ENCODE data around the gene ACTN1.
A peak's percentile ranks its signal among the peaks of the same experiment; 100 is the strongest.

The ACTN1 gene

DNA sequence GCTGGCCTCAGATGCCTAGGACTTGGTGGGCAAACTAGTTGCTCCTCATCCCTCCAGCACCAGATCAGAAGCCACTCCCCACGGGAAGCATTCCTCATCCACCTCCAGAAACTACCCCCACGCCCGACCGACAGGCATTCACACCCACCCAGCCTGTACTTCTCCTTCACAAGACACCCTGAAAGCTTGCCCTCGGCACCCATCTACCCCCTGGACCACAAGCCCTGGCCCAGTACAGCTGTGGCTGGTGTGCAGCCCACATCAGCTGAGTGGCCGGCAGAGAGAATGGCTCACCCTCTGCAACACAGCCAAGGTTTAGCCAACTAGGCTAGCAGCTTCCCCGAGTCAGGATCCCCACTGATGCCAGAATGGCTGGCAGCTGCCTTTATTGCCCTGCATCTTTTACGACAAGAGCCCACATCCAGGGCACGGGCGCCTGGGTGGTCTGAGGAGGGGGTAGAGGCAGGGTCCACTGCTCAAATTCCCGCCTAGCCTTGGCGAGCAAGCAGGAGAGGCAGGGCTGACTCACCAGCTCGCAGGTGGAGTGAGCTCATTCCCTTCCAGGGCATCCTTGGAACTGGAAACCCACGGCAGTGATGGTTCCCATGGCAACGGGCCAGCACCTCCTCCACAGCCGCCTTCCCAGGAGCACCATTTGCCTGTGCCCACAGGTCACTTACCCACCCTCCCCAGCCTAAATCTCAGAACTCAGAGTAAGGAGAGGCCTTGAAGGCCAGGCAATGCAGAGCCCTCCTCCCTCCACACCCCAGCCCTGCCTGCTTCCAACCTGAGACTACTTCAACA lies 17.1 kb downstream of the ACTN1 start:
- TF ChIP-seq, protein P1, sequence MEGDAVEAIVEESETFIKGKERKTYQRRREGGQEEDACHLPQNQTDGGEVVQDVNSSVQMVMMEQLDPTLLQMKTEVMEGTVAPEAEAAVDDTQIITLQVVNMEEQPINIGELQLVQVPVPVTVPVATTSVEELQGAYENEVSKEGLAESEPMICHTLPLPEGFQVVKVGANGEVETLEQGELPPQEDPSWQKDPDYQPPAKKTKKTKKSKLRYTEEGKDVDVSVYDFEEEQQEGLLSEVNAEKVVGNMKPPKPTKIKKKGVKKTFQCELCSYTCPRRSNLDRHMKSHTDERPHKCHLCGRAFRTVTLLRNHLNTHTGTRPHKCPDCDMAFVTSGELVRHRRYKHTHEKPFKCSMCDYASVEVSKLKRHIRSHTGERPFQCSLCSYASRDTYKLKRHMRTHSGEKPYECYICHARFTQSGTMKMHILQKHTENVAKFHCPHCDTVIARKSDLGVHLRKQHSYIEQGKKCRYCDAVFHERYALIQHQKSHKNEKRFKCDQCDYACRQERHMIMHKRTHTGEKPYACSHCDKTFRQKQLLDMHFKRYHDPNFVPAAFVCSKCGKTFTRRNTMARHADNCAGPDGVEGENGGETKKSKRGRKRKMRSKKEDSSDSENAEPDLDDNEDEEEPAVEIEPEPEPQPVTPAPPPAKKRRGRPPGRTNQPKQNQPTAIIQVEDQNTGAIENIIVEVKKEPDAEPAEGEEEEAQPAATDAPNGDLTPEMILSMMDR (IDR thresholded peaks at IDR 0.05), result no peak
- Histone ChIP-seq H3K27ac (peak overlapping the region; percentile 97), H3K36me3 (peaks cover 26% of the 10 kb centered on the region), H3K4me3 (ENCODE audit: low read depth in 1 of 2, low read length in 1 of 2) (no peak overlapping the region), H3K27me3 (no peaks in the 10 kb centered on the region), H3K4me1 (ENCODE audit: control insufficient read depth in 1 of 2, insufficient read depth in 1 of 2, low read depth in 1 of 2, low read length in 1 of 2) (peaks cover 71 to 97% of the 10 kb centered on the region in 2 experiments), H3K9me3 (no peaks in the 10 kb centered on the region)

DNA sequence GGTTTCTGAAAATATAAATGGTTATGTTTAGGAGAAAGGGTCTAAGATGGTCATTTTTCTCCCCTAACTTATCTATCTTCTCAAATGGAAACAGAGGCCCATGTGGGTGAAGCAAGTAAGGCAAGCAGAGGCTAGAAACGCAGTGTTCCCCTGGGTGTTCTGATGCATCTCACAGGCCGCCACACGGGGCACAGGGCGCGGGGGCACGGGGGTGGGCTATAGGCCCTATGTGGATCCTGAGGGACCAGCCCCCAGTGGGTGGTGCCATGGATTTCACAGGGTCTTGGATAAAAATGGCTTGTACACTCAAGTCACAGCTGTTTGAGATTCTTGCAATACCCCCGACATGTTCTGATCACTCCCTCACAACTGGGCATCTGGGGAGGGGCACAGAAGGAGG lies 17.7 kb downstream of the ACTN1 start:
- H3K4me1 ChIP-seq (ENCODE audit: control insufficient read depth in 1 of 2, insufficient read depth in 1 of 2, low read depth in 1 of 2, low read length in 1 of 2), result peaks cover 71 to 97% of the 10 kb centered on the region in 2 experiments
- no peaks in the 10 kb centered on the region for H3K9me3 ChIP-seq
- no peak overlapping the region for H3K4me3 ChIP-seq (ENCODE audit: low read depth in 1 of 2, low read length in 1 of 2)
- TF ChIP-seq, protein P1 (IDR thresholded peaks at IDR 0.05), result no peak
- H3K27ac ChIP-seq, result peak overlapping the region; percentile 97
- H3K27me3 ChIP-seq, result no peaks in the 10 kb centered on the region
- peaks cover 24% of the 10 kb centered on the region for H3K36me3 ChIP-seq

DNA sequence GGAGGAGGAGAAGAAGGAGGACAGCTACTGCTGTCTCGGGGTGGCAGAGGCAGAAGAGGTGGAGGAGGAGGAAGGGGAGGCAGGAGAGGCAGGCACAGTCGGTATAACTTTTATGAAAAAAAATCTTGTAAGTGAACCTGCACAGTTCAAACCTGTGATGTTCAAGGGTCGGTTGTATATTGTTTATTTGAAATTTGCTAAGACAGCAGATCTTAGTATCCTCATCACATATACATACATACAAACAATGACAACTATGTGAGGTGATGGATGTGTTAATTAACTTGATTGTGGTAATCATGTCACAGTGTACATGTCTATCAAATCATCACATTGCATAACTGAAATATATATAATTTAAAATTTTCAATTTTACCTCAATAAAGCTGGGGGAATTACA lies 19.0 kb downstream of the ACTN1 start:
- Histone ChIP-seq H3K36me3 (peaks cover 23% of the 10 kb centered on the region), H3K27ac (peak overlapping the region; percentile 97), H3K9me3 (no peaks in the 10 kb centered on the region), H3K4me1 (ENCODE audit: control insufficient read depth in 1 of 2, insufficient read depth in 1 of 2, low read depth in 1 of 2, low read length in 1 of 2) (peaks cover 71 to 97% of the 10 kb centered on the region in 2 experiments), H3K27me3 (no peaks in the 10 kb centered on the region), H3K4me3 (ENCODE audit: low read depth in 1 of 2, low read length in 1 of 2) (no peak overlapping the region)
- TF ChIP-seq, protein P1 (IDR thresholded peaks at IDR 0.05), result no peak

DNA sequence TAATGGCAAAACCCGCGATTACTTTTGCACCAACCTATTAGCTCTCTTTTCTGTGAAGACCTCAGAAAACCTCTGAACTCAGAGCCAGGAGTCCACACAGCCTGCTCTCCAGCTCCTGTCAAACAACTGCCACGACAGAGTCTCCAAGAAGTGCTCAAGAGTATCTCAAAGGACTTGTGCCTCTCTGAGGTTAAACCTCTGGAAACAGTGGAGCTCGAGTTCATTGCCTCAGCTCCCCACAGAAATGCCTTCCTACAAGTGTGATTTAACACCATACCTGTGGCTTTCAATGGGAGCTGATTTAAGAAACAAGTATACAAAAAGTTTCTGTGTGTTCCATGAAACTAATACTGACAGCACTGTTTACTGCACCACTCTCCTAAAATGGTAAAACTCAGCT lies 20.1 kb downstream of the ACTN1 start:
- H3K36me3 ChIP-seq, result peaks cover 13% of the 10 kb centered on the region
- H3K27me3 ChIP-seq, result no peaks in the 10 kb centered on the region
- TF ChIP-seq, protein P1 (IDR thresholded peaks at IDR 0.05), result no peak
- H3K9me3 ChIP-seq, result no peaks in the 10 kb centered on the region
- peak overlapping the region in 1 of 2 experiments; percentile 30 for H3K4me3 ChIP-seq (ENCODE audit: low read depth in 1 of 2, low read length in 1 of 2)
- peak overlapping the region; percentile 97 for H3K27ac ChIP-seq
- peaks cover 69 to 97% of the 10 kb centered on the region in 2 experiments for H3K4me1 ChIP-seq (ENCODE audit: control insufficient read depth in 1 of 2, insufficient read depth in 1 of 2, low read depth in 1 of 2, low read length in 1 of 2)

DNA sequence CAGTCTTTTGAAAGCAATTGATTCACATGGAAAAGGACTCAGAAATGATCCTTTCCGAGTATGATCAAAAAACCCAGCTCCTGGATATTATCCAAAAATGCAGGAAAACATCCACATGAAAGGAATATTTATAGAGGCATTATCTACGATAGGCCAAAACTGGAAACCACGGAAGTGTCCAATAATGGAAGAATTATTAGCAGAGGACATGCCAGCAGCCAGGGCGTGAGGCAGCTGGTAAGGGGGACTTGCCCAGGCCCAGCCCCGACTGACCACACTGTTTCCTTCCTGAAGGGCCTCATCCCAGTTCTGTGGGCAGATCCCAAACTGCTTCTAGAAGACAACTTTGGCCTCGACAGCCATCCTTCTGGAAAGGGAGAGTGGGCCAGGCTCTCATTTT lies 20.5 kb downstream of the ACTN1 start:
- Histone ChIP-seq H3K4me1 (ENCODE audit: control insufficient read depth in 1 of 2, insufficient read depth in 1 of 2, low read depth in 1 of 2, low read length in 1 of 2) (peaks cover 67 to 94% of the 10 kb centered on the region in 2 experiments), H3K36me3 (peaks cover 13% of the 10 kb centered on the region), H3K9me3 (no peaks in the 10 kb centered on the region), H3K27me3 (no peaks in the 10 kb centered on the region), H3K27ac (peak overlapping the region; percentile 97), H3K4me3 (ENCODE audit: low read depth in 1 of 2, low read length in 1 of 2) (peak overlapping the region in 1 of 2 experiments; percentile 30)
- TF ChIP-seq, protein P1 (IDR thresholded peaks at IDR 0.05), result no peak
